ENCODE results near the gene FAM83E.

Gene FAM83E

DNA sequence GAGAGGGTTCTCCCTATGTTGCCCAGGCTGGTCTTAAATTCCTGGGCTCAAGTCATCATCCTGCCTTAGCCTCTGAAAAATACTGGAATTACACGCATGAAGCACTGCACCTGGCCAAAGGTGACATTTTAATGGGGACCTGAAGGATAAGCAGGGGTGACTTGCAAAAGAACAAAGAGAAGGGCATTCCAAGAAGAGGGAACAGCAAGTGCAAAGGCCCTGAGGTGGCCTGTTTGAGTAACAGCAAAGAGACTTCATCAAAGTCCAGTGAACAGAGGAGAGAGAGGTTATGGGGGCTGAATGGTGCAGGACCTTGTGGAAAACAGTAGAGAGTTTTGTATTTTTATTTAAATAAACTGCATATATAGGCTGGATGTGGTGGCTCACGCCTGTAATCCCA lies 27.0 kb upstream of the FAM83E start:
- TF ChIP-seq CTCF (IDR thresholded peaks at IDR 0.05; ENCODE audit: control insufficient read depth, extremely low read depth, insufficient read depth): no peak
- no peak for DNase-seq (ENCODE audit: low read depth)

GRCh38 chr19:48639483-48640375 lies 24.9 kb upstream of the FAM83E start:
- no peak overlapping the region for H3K4me3 ChIP-seq (ENCODE audit: low read depth, low read length)
- no peak for DNase-seq (ENCODE audit: low read depth)
- TF ChIP-seq CTCF (IDR thresholded peaks at IDR 0.05; ENCODE audit: control insufficient read depth, extremely low read depth, insufficient read depth): no peak

More for the DNA sequence above, 27.0 kb upstream of the FAM83E start:
- no peak overlapping the region for H3K4me3 ChIP-seq (ENCODE audit: low read depth, low read length)

DNA sequence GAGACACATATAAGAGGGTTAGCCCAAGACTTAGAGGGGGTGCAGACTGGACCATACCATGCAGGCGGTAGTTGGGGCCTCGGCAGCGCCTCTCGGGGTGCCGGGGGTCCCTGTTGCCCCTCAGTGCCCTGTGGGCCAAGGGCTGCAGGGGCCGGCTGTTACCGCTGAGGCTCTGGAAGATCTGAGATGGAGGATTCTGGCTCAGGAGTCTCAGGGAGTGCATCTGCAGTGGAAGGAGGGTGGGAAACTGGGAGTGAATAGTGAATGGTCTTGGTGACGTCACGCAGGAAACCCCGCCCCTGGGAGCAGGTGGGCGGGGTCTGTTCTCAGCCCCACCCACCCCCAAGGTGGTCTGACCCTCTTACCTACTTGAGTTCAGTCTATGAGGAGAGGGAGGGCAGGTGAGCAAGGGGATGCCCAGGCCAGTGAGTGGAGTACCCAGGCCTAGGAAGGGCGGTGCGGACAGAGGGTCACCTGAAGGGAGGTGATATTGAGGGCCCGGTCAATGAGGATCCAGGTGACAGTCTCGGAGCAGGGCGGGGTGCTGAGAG lies 24.0 kb upstream of the FAM83E start:
- TF ChIP-seq CTCF (IDR thresholded peaks at IDR 0.05; ENCODE audit: control insufficient read depth, extremely low read depth, insufficient read depth): no peak

GRCh38 chr19:48637948-48638830 lies 23.3 kb upstream of the FAM83E start:
- no peak for TF ChIP-seq CTCF (IDR thresholded peaks at IDR 0.05; ENCODE audit: control insufficient read depth, extremely low read depth, insufficient read depth)
- DNase-seq (ENCODE audit: low read depth): peak; percentile 90
- H3K4me3 ChIP-seq (ENCODE audit: low read depth, low read length): peak overlapping the region; percentile 72

More for the DNA sequence above, 24.0 kb upstream of the FAM83E start:
- no peak for DNase-seq (ENCODE audit: low read depth)
- no peak overlapping the region for H3K4me3 ChIP-seq (ENCODE audit: low read depth, low read length)

GRCh38 chr19:48637449-48637947 lies 22.6 kb upstream of the FAM83E start:
- H3K4me3 ChIP-seq (ENCODE audit: low read depth, low read length): peak overlapping the region; percentile 72
- peak; percentile 95 for DNase-seq (ENCODE audit: low read depth)
- TF ChIP-seq CTCF (IDR thresholded peaks at IDR 0.05; ENCODE audit: control insufficient read depth, extremely low read depth, insufficient read depth): no peak

- TF ChIP-seq CTCF (IDR thresholded peaks at IDR 0.05; ENCODE audit: control insufficient read depth, extremely low read depth, insufficient read depth): no peak
- H3K4me3 ChIP-seq (ENCODE audit: low read depth, low read length): peak within 1 kb of the TSS; percentile 72
- DNase-seq (ENCODE audit: low read depth): no peak
These were observed 22.1 kb upstream of the FAM83E start, which contains the start of gene DBP for GRCh38 chr19:48636859-48637448. DBP (minus strand) TSS chr19:48637379; CDS start chr19:48636994, 385 bp downstream.

Measured in LNCaP clone FGC (cell line).